GM12878 (cell line): ENCODE measurements around the gene SETD9. TPM values are rescaled to one million over a fixed set of nuclear protein-coding genes. Genes with fewer than 3 reads are reported as not detected.
A peak's percentile ranks its signal among the peaks of the same experiment; 100 is the strongest.

Source experiments
- ATAC-seq: fragments of 200-7000 bp; cut with Tn5 transposase; 3 replicates; pipeline ENCODE4 v1.9.1; 2020; ENCODE audit warnings: mild to moderate bottlenecking, moderate library complexity
- BruUV-seq: library from RNA; stranded (reverse); fragments of 400-500 nt; replicated peaks from 2 replicates; lab custom pipeline; 2021; lab: Mats Ljungman, UMichigan
- CTCF ChIA-PET: fragments of 300-600 bp; sonication (Branson Sonifier 250); formaldehyde crosslinking; extraction: SDS; loops from one replicate; lab custom pipeline; 2021; ENCODE audit warnings: inconsistent platforms; lab: Yijun Ruan, JAX
- POLR2A ChIA-PET: fragments of 350-600 bp; formaldehyde crosslinking; extraction: SDS; loops from one replicate; lab custom pipeline; 2021; ENCODE audit warnings: inconsistent platforms; lab: Charles Lee
- RAD21 ChIA-PET: fragments of 300-600 bp; sonication (Branson Sonifier 250); formaldehyde crosslinking; loops from one replicate; lab custom pipeline; 2023; ENCODE audit warnings: antibody characterized with exemption; ENCODE audit not compliant: unreplicated experiment; lab: Charles Lee
- SMC1A ChIA-PET: fragments of 300-600 bp; sonication (Branson Sonifier 250); formaldehyde crosslinking; loops from one replicate; lab custom pipeline; 2023; ENCODE audit not compliant: unreplicated experiment, uncharacterized antibody; lab: Charles Lee
- DNase-seq: peaks from one replicate; pipeline ENCODE4 v3.0.0-alpha.2; 2011; ENCODE audit warnings: low read depth, low spot score
- FAIRE-seq: peaks from 3 replicates; lab custom pipeline; 2011; peaks lifted over from hg19 to GRCh38; lab: Jason Lieb, UNC
- H2AFZ ChIP-seq: 2 replicates; pipeline ENCODE4 v1.6.0; 2011; ENCODE audit warnings: low read depth, low read length, control low read depth; ENCODE audit not compliant: control insufficient read depth
- H3K27ac ChIP-seq: 2 replicates; pipeline ENCODE4 v1.5.1; 2011; ENCODE audit warnings: control low read depth; ENCODE audit not compliant: control insufficient read depth, insufficient read depth
- H3K27me3 ChIP-seq, 2 experiments: replicated peaks in 1 of 2; 2 replicates each; pipeline versions ENCODE4 v1.6.0 to v1.6.1; 2011; ENCODE audit warnings: low read length in 1 of 2; ENCODE audit not compliant: control insufficient read depth in 2 of 2, insufficient read depth in 2 of 2
- H3K36me3 ChIP-seq, 2 experiments: 2 replicates each; pipeline ENCODE4 v1.5.1; 2011; ENCODE audit warnings: low read length in 1 of 2; ENCODE audit not compliant: control insufficient read depth in 2 of 2, insufficient read depth in 2 of 2
- H3K4me1 ChIP-seq: 2 replicates; pipeline ENCODE4 v1.6.1; 2011; ENCODE audit warnings: mild to moderate bottlenecking, low read length, moderate library complexity, mixed read lengths; ENCODE audit not compliant: control insufficient read depth, insufficient read depth
- H3K4me2 ChIP-seq: 2 replicates; pipeline ENCODE4 v1.6.0; 2011; ENCODE audit warnings: control low read depth; ENCODE audit not compliant: control insufficient read depth, insufficient read depth
- H3K4me3 ChIP-seq: fragments of 200-600 bp; sonication (generic); 2 replicates; pipeline ENCODE4 v1.5.1; 2016
- H3K79me2 ChIP-seq: 2 replicates; pipeline ENCODE4 v1.6.0; 2011; ENCODE audit warnings: low read length; ENCODE audit not compliant: control insufficient read depth, insufficient read depth
- H3K9ac ChIP-seq: 2 replicates; pipeline ENCODE4 v1.8.0; 2011; ENCODE audit warnings: low read length, control low read depth, mixed read lengths; ENCODE audit not compliant: control insufficient read depth, insufficient read depth
- H3K9me3 ChIP-seq: replicated peaks from 3 replicates; pipeline ENCODE4 v1.5.1; 2011; ENCODE audit warnings: mild to moderate bottlenecking, low read length; ENCODE audit not compliant: control insufficient read depth, insufficient read depth
- H4K20me1 ChIP-seq: 2 replicates; pipeline ENCODE4 v1.6.0; 2011; ENCODE audit not compliant: control insufficient read depth, insufficient read depth
- BHLHE40 ChIP-seq, 2 experiments: fragments of 450-650 bp in 1 of 2; IDR thresholded peaks; 2 replicates each; pipeline ENCODE4 v1.6.1; 2011 to 2017; ENCODE audit warnings: low read depth in 2 of 2, borderline replicate concordance in 1 of 2, improper control_type of control experiment in 1 of 2, low read length in 1 of 2, mild to moderate bottlenecking in 1 of 2
- EGR1 ChIP-seq, 2 experiments: IDR thresholded peaks; 1 replicate in 1 of 2; 2 replicates in 1 of 2; pipeline ENCODE4 v1.6.1; 2011 to 2012; ENCODE audit warnings: low read depth in 2 of 2, low read length in 2 of 2, borderline replicate concordance in 1 of 2, mild to moderate bottlenecking in 1 of 2, moderate library complexity in 1 of 2
- IKZF1 ChIP-seq: fragments of 450-650 bp; conservative IDR thresholded peaks from 2 replicates; pipeline ENCODE4 v1.6.1; 2017; ENCODE audit warnings: antibody characterized with exemption, mild to moderate bottlenecking
- RCOR1 ChIP-seq: conservative IDR thresholded peaks from 2 replicates; pipeline ENCODE4 v1.6.1; 2012; ENCODE audit warnings: low read depth, low read length, improper control_type of control experiment
- YY1 ChIP-seq: IDR thresholded peaks from 2 replicates; pipeline ENCODE4 v1.6.1; 2011; ENCODE audit warnings: low read depth, mild to moderate bottlenecking, low read length
- ZNF622 ChIP-seq: fragments of 450-650 bp; IDR thresholded peaks from 2 replicates; pipeline ENCODE4 v1.6.1; 2017; ENCODE audit warnings: mild to moderate bottlenecking, inconsistent platforms
- WGBS: methylation state at CpG from one replicate; pipeline ENCODE4 v1.1.6; 2016; ENCODE audit warnings: low lambda C conversion rate; ENCODE audit not compliant: insufficient replicate concordance, insufficient coverage; ENCODE audit errors: missing lambda C conversion rate; 5-methylcytosine and 5-hydroxymethylcytosine counted together
- in situ Hi-C: fragments of 300-500 bp; cut with MboI; formaldehyde crosslinking; loops from 9 replicates; pipeline ENCODE4 v1.14.3; 2018; ENCODE audit warnings: mixed read lengths
- intact Hi-C: fragments of 100-400 bp; cut with micrococcal nuclease; formaldehyde crosslinking; loops from one replicate; pipeline ENCODE4 v1.14.2; 2022; ENCODE audit not compliant: unreplicated experiment
- polyA plus RNA-seq, 11 experiments: library from polyadenylated mRNA; depleted of rRNA in 4 of 11; unstranded in 6 of 11; stranded (reverse) in 5 of 11; fragments of >200 nt; fragmentation: Nextera tagmentation in 4 of 11; fragmentation: Illumina TruSeq in 1 of 11; extraction: Ambion mirVana in 4 of 11; extraction: Trizol in 1 of 11; gene quantifications; 1 replicate in 1 of 11; 2 replicates in 10 of 11; pipeline versions ENCODE4 v1.2.1 to v1.2.3, GENCODE V29; 2011 to 2016; ENCODE audit warnings: inconsistent platforms in 2 of 11, missing spikeins in 2 of 11, low read depth in 1 of 11
- total RNA-seq, 4 experiments: library from RNA; depleted of rRNA in 3 of 4; stranded (reverse); fragments of >200 nt in 3 of 4; fragmentation: Illumina TruSeq in 1 of 4; extraction: Trizol in 1 of 4; gene quantifications; 2 replicates each; pipeline versions ENCODE4 v1.2.1 to v1.2.3, GENCODE V29; 2013 to 2021
- TF ChIP-seq, protein P1 (sequence below), 3 experiments: IDR thresholded peaks in 2 of 3; conservative IDR thresholded peaks in 1 of 3; 2 replicates each; pipeline ENCODE4 v1.5.1; 2011; ENCODE audit warnings: low read depth in 3 of 3, low read length in 3 of 3, mild to moderate bottlenecking in 3 of 3, control low read depth in 2 of 3, moderate library complexity in 2 of 3, inconsistent platforms in 1 of 3, mixed read lengths in 1 of 3; ENCODE audit not compliant: control insufficient read depth in 2 of 3, insufficient read depth in 1 of 3; ENCODE audit errors: extremely low read depth in 1 of 3

SETD9 gene
- total and polyA plus RNA-seq, 10 of the 15 experiments (the other 5 are each of a cell fraction or from before 2014, with no cell fraction given): 8.7 to 17.8 (median 12.6) TPM

DNA sequence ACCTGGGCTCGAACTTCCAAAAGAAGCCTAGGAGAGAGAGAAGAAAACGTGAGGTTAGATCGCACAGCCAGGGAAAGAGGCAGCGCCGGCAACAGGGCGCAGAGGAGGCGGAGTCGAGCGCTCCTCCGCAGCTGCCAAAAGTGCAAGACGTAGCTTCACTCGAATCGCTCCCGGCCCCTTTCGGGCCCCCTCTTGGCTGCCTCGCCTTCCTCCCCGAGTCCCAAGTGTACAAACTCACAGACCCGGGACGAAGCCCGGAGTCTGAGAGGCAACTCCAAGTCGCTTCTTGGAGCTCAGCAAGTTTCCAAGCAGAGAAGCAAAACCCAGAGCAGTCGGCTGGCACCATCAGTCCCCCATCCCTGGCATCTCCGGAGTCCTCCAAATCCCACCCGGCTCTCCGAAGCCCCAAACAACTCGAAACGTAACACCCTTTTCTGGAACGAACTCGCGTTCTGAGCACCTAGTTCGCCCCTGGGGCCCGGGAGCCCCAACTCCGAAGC, 41.3 kb downstream of the SETD9 start:
- POLR2A ChIA-PET: interaction anchor here (0.9 to 1.6 kb wide), 4 partner anchors 19 to 270 kb away, joined by 4 to 6 read pairs (median 4); partner anchors contain the start of gene SETD9
- no peaks in the 10 kb centered on the region; a peak in 1 of 4 replicates for H3K36me3 ChIP-seq
- WGBS: under 1% methylated on average over 33 of the region's 33 CpGs
- peak overlapping the region; percentile 90 for H3K4me3 ChIP-seq
- H3K27me3 ChIP-seq: no peaks in the 10 kb centered on the region; a peak in 1 of 4 replicates
- CTCF ChIA-PET: interaction anchor here (0.8 to 2.0 kb wide), 5 partner anchors 19 to 326 kb away, joined by 3 to 12 read pairs (median 4); no protein-coding TSS in a partner anchor
- H3K79me2 ChIP-seq: peaks cover 14% of the 10 kb centered on the region
- 0 out of 2 replicates have a peak overlapping the region, but pooled peaks have one; percentile 7 for H3K27ac ChIP-seq
- H2AFZ ChIP-seq: peak overlapping the region; percentile 5; the same call in 1 of the 2 replicates
- H3K4me2 ChIP-seq: peak overlapping the region; percentile 89
- intact Hi-C loops: loop anchor here (2.0 to 5.0 kb wide), 3 partner anchors 80 to 267 kb away; no protein-coding TSS in a partner anchor
- H4K20me1 ChIP-seq: no peaks in the 10 kb centered on the region
- ATAC-seq (peak; percentile 83), DNase-seq (peak; percentile 5), FAIRE-seq (peak; percentile 61)
- SMC1A ChIA-PET: interaction anchor here (1.3 to 2.9 kb wide), 4 partner anchors 30 to 225 kb away, joined by 3 to 15 read pairs (median 7); partner anchors contain the start of gene SETD9
- H3K9ac ChIP-seq: peak overlapping the region; percentile 49; the same call in 1 of the 2 replicates
- RAD21 ChIA-PET: interaction anchor here (1.0 to 2.2 kb wide), 6 partner anchors 26 to 270 kb away, joined by 3 to 10 read pairs (median 3); no protein-coding TSS in a partner anchor
- no peaks in the 10 kb centered on the region for H3K9me3 ChIP-seq
- no peaks in the 10 kb centered on the region for H3K4me1 ChIP-seq
- in situ Hi-C loops: no loop called here
- BruUV-seq: no TSS peak
- TF ChIP-seq YY1: 0 out of 2 replicates have a peak, but pooled peaks have one; percentile 49
- TF ChIP-seq BHLHE40 (IDR thresholded peaks at IDR 0.05; ENCODE audit: borderline replicate concordance in 1 of 2, low read depth in 2 of 2, low read length in 1 of 2): 0 out of 4 replicates have a peak, but pooled peaks of 1 of the 2 experiments have one; percentile 24
- 0 out of 3 replicates have a peak, but pooled peaks of 1 of the 2 experiments have one; percentile 17 for TF ChIP-seq EGR1 (IDR thresholded peaks at IDR 0.05; ENCODE audit: borderline replicate concordance in 1 of 2, low read depth in 2 of 2, low read length in 2 of 2)
- 0 out of 2 replicates have a peak, but pooled peaks have one; percentile 15 for TF ChIP-seq IKZF1
- TF ChIP-seq ZNF622: no peak
- TF ChIP-seq, protein P1, sequence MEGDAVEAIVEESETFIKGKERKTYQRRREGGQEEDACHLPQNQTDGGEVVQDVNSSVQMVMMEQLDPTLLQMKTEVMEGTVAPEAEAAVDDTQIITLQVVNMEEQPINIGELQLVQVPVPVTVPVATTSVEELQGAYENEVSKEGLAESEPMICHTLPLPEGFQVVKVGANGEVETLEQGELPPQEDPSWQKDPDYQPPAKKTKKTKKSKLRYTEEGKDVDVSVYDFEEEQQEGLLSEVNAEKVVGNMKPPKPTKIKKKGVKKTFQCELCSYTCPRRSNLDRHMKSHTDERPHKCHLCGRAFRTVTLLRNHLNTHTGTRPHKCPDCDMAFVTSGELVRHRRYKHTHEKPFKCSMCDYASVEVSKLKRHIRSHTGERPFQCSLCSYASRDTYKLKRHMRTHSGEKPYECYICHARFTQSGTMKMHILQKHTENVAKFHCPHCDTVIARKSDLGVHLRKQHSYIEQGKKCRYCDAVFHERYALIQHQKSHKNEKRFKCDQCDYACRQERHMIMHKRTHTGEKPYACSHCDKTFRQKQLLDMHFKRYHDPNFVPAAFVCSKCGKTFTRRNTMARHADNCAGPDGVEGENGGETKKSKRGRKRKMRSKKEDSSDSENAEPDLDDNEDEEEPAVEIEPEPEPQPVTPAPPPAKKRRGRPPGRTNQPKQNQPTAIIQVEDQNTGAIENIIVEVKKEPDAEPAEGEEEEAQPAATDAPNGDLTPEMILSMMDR (IDR thresholded peaks at IDR 0.05 in 2 of 3, conservative IDR thresholded peaks at IDR 0.05 in 1 of 3; ENCODE audit: control insufficient read depth in 2 of 3, extremely low read depth in 1 of 3, insufficient read depth in 1 of 3, low read depth in 3 of 3, low read length in 3 of 3): no peak
- TF ChIP-seq RCOR1: 0 out of 2 replicates have a peak, but pooled peaks have one; percentile 28
